HG02571 (cell line): ENCODE data around the gene STAP2.
"Not testable (repeated sequence)": the region's sequence is repeated elsewhere in the genome, so short reads cannot be mapped to it uniquely, and the experiment has no call there.

ENCODE experiments used
- ATAC-seq: cut with Tn5 transposase; IDR thresholded peaks from one replicate; pipeline ENCODE4 v1.9.1; 2021; ENCODE audit warnings: mild to moderate bottlenecking, moderate library complexity; ENCODE audit not compliant: unreplicated experiment

The STAP2 gene

GRCh38 chr19:4277191-4277696 lies 61.4 kb downstream of the STAP2 start:
- no peak for ATAC-seq

- ATAC-seq, result not testable (repeated sequence)
These were observed 64.3 kb downstream of the STAP2 start for GRCh38 chr19:4274321-4274686.
